ENCODE results near the gene TLL1.

TLL1 gene

DNA sequence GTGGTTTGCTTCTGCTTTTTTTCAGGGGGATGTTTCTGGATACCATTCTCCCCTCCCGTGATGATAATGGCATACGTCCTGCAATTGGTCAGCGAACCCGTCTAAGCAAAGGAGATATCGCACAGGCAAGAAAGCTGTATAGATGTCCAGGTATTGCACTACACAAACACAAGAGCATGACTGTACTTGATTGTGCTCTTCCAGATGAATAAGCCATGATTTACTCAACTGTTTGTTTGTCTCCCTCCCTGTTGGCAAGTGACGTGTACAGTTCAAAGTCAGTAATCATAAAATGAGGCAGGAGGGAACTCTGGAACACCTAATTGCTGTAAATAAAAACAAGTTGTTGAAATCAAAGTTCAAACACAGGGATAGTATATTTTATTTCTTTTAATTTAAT, 141.4 kb downstream of the TLL1 start:
- in situ Hi-C loops (cut with HindIII; ENCODE audit: low sequenced_read_pairs): no loop called here
- TF ChIP-seq, protein P1, sequence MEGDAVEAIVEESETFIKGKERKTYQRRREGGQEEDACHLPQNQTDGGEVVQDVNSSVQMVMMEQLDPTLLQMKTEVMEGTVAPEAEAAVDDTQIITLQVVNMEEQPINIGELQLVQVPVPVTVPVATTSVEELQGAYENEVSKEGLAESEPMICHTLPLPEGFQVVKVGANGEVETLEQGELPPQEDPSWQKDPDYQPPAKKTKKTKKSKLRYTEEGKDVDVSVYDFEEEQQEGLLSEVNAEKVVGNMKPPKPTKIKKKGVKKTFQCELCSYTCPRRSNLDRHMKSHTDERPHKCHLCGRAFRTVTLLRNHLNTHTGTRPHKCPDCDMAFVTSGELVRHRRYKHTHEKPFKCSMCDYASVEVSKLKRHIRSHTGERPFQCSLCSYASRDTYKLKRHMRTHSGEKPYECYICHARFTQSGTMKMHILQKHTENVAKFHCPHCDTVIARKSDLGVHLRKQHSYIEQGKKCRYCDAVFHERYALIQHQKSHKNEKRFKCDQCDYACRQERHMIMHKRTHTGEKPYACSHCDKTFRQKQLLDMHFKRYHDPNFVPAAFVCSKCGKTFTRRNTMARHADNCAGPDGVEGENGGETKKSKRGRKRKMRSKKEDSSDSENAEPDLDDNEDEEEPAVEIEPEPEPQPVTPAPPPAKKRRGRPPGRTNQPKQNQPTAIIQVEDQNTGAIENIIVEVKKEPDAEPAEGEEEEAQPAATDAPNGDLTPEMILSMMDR (IDR thresholded peaks at IDR 0.05; ENCODE audit: low read depth, low read length, missing control alignments): no peak
- H3K4me3 ChIP-seq (ENCODE audit: low read depth, low read length): no peak overlapping the region
- DNase-seq (ENCODE audit: low read depth): no peak

DNA sequence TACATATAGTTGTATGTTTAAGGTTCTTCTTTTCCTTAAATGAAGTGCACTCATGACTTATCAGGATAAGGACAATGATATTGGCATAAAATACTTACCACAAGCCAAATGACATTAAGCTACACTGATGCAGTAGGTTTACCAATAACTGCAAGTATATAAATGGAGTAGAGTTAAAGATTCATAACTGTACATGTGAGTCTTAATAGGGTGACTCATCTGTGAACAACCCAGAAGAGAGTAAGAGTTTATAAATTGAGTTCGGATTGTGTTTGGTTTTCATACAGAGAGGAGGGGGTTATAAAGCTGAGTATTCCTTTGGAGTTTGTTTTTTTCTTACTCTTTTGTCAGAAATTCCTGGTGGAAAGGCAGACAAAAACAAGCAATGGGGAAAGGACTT, 144.8 kb downstream of the TLL1 start:
- TF ChIP-seq, protein P1 (IDR thresholded peaks at IDR 0.05; ENCODE audit: low read depth, low read length, missing control alignments): no peak
- in situ Hi-C loops (cut with HindIII; ENCODE audit: low sequenced_read_pairs): no loop called here
- no peak for DNase-seq (ENCODE audit: low read depth)
- no peak overlapping the region for H3K4me3 ChIP-seq (ENCODE audit: low read depth, low read length)

DNA sequence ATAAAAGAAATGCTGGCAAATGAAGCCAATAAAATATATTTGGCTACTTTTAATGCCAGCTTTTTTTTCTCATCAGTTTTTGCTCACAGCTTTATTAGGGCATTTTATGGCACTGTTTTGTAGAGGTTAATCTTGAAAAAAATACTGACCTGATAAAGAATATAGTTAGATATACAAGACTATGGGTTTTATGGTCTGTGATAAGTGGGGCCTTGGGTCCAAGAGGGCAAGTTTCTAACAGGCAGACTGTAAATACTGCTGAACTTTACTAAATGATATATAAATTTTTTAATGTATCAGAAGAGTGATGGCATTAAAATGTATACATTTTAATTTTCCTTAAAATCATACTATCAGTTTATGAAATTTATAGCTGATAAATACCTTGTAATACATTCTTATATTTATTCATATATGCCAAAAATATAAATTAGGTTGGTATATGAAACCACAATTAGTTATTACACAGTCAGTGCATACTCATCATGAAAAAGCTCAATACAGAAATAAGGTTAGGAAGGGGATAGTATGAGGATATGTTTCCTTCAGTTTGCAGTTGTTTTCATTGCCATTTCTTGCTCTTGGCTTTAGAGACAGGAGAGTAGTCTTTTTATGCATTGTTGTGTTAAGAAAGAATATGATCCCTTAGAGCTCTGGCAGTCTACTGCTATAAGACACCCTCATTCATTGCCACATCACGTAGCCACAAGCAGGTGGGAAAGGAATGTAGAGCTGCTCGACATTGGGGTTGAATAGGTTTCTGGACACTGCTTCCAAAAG, 146.6 kb downstream of the TLL1 start:
- no peak overlapping the region for H3K4me3 ChIP-seq (ENCODE audit: low read depth, low read length)
- DNase-seq (ENCODE audit: low read depth): no peak
- TF ChIP-seq, protein P1 (IDR thresholded peaks at IDR 0.05; ENCODE audit: low read depth, low read length, missing control alignments): no peak
- in situ Hi-C loops (cut with HindIII; ENCODE audit: low sequenced_read_pairs): no loop called here

DNA sequence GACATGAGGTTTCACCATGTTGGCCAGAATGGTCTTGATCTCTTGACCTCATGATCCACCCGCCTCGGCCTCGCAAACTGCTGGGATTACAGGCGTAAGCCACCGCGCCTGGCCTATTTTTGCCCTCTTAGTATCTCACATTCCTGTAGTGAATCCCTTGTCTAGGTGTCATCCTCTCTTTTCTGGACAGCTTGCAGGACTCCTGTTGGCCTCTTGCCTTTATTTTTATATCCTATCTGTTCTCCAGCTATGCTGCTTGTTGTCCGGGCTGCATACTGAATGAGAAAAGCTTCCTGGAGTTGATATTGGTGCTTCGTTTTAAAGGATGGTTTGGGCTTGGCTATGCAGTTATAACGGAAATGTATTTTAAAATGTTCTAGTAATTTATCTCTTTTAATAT, 148.6 kb downstream of the TLL1 start:
- in situ Hi-C loops (cut with HindIII; ENCODE audit: low sequenced_read_pairs): no loop called here
- H3K4me3 ChIP-seq (ENCODE audit: low read depth, low read length): no peak overlapping the region
- DNase-seq (ENCODE audit: low read depth): no peak
- TF ChIP-seq, protein P1 (IDR thresholded peaks at IDR 0.05; ENCODE audit: low read depth, low read length, missing control alignments): no peak

DNA sequence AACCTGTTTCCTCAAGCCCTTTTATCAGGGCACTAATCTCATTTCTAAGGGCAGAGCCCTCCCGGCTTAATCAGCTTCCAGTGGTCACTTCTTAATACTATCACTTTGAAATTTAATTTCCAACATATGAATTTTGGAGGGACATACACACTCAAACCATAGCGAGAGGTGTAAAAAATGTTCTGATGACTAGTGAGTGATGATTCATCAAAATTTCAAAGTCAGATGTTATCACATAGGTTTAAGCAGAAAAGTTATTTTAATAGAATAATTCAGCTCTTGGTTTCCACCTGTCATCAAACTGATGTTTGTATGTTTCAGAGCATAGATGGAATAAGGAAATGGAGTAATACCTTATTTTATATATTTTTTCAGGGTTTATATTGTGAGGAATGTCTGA, 161.9 kb downstream of the TLL1 start:
- H3K4me3 ChIP-seq (ENCODE audit: low read depth, low read length): no peak overlapping the region
- TF ChIP-seq, protein P1 (IDR thresholded peaks at IDR 0.05; ENCODE audit: low read depth, low read length, missing control alignments): no peak
- in situ Hi-C loops (cut with HindIII; ENCODE audit: low sequenced_read_pairs): no loop called here
- no peak for DNase-seq (ENCODE audit: low read depth)

DNA sequence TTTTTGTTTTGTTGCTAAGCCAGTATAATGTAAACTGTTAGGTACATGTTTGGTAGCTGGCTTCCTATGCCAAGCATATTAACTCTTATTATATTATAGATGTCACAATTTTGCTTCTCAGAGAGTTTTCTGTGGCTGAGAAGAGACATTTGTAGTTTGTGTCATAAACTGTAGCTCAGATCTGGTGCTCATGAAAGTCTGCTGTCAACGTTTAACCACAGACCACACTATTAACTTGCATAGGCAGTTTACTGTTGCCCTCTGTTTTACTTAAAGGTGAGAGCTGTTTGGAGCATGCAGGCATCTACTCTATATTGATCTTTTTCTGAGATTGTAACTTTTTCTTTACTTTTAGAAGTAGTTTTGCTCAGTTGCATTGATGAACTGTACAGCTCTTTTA, 166.8 kb downstream of the TLL1 start:
- H3K4me3 ChIP-seq (ENCODE audit: low read depth, low read length): no peak overlapping the region
- TF ChIP-seq, protein P1 (IDR thresholded peaks at IDR 0.05; ENCODE audit: low read depth, low read length, missing control alignments): no peak
- DNase-seq (ENCODE audit: low read depth): no peak
- in situ Hi-C loops (cut with HindIII; ENCODE audit: low sequenced_read_pairs): no loop called here
